SK-N-MC (cell line): ENCODE measurements around the gene JKAMP.
"Not testable (repeated sequence)": the region's sequence is repeated elsewhere in the genome, so short reads cannot be mapped to it uniquely, and the experiment has no call there.

Source experiments
- DNase-seq: peaks from one replicate; pipeline ENCODE4 v3.0.0-alpha.2; 2011; ENCODE audit warnings: low read depth, low spot score
- H3K27ac ChIP-seq: fragments of 200-600 bp; sonication (generic); 2 replicates; pipeline ENCODE4 v1.5.1; 2016; ENCODE audit warnings: mixed run types
- H3K36me3 ChIP-seq: fragments of 200-600 bp; sonication (generic); 2 replicates; pipeline ENCODE4 v1.6.1; 2017; ENCODE audit warnings: antibody characterized with exemption, low read length, mixed read lengths; ENCODE audit not compliant: insufficient read depth
- H3K4me3 ChIP-seq: fragments of 200-600 bp; sonication (generic); 2 replicates; pipeline ENCODE4 v1.5.1; 2016
- H3K9ac ChIP-seq: fragments of 200-600 bp; sonication (generic); 2 replicates; pipeline ENCODE4 v1.8.0; 2017; ENCODE audit warnings: mixed run types, mixed read lengths; ENCODE audit not compliant: insufficient read length
- H3K9me3 ChIP-seq: fragments of 200-600 bp; sonication (generic); 2 replicates; pipeline ENCODE4 v1.6.1; 2017; ENCODE audit warnings: low read depth, mild to moderate bottlenecking, antibody characterized with exemption, low read length, moderate library complexity, mixed read lengths
- EZH2 ChIP-seq: fragments of 200-600 bp; sonication (generic); IDR thresholded peaks from one replicate; pipeline ENCODE4 v1.6.1; 2017; ENCODE audit warnings: antibody characterized with exemption
- FOXP2 ChIP-seq: optimal IDR thresholded peaks from 2 replicates; pipeline ENCODE3; 2011; ENCODE audit warnings: mild to moderate bottlenecking, moderate library complexity; ENCODE audit not compliant: insufficient read depth; ENCODE audit errors: extremely low read length, control extremely low read depth
- POLR2AphosphoS5 ChIP-seq: IDR thresholded peaks from 2 replicates; pipeline ENCODE4 v1.6.1; 2012; ENCODE audit warnings: mild to moderate bottlenecking, low read depth, low read length, borderline replicate concordance

JKAMP gene

GRCh38 chr14:59483819-59484638 is at the start of gene JKAMP, which contains the start of gene L3HYPDH:
Gene JKAMP (plus strand): TSS chr14:59484517. CDS start chr14:59484590, 73 bp downstream.
Gene L3HYPDH (minus strand): TSS chr14:59484408. CDS start chr14:59484316, 92 bp downstream.
- TF ChIP-seq EZH2 (no peak), POLR2AphosphoS5 (peak; percentile 93), FOXP2 (peak; percentile 56)
- Histone ChIP-seq H3K36me3 (peaks cover 26% of the 10 kb centered on the region), H3K9ac (peak within 1 kb of the TSS; percentile 97), H3K27ac (peak within 1 kb of the TSS; percentile 75), H3K4me3 (peak within 1 kb of the TSS; percentile 97), H3K9me3 (no peaks in the 10 kb centered on the region)
- DNase-seq: peak; percentile 66

- TF ChIP-seq FOXP2 (no peak), POLR2AphosphoS5 (no peak), EZH2 (no peak)
- Histone ChIP-seq H3K27ac (no peak overlapping the region), H3K4me3 (no peak overlapping the region), H3K9ac (no peak overlapping the region), H3K36me3 (no peaks in the 10 kb centered on the region), H3K9me3 (no peaks in the 10 kb centered on the region)
- no peak for DNase-seq
Measured at GRCh38 chr14:59435101-59435500, 49.2 kb upstream of the JKAMP start.

- DNase-seq: no peak
- no peak overlapping the region for H3K9ac ChIP-seq
- H3K9me3 ChIP-seq: no peaks in the 10 kb centered on the region
- H3K27ac ChIP-seq: no peak overlapping the region
- TF ChIP-seq FOXP2 (no peak), POLR2AphosphoS5 (no peak), EZH2 (no peak)
- no peaks in the 10 kb centered on the region for H3K36me3 ChIP-seq
- no peak overlapping the region for H3K4me3 ChIP-seq
Measured at GRCh38 chr14:59435987-59436386, 48.3 kb upstream of the JKAMP start.

GRCh38 chr14:59438195-59438647 is 46.1 kb upstream of the JKAMP start:
- no peak overlapping the region for H3K9ac ChIP-seq
- no peaks in the 10 kb centered on the region for H3K9me3 ChIP-seq
- DNase-seq: no peak
- TF ChIP-seq FOXP2 (no peak), POLR2AphosphoS5 (no peak), EZH2 (no peak)
- H3K27ac ChIP-seq: no peak overlapping the region
- H3K4me3 ChIP-seq: no peak overlapping the region
- H3K36me3 ChIP-seq: no peaks in the 10 kb centered on the region

GRCh38 chr14:59439256-59439965 is 44.9 kb upstream of the JKAMP start:
- Histone ChIP-seq H3K4me3 (no peak overlapping the region), H3K36me3 (no peaks in the 10 kb centered on the region), H3K9me3 (no peaks in the 10 kb centered on the region), H3K27ac (no peak overlapping the region), H3K9ac (no peak overlapping the region)
- TF ChIP-seq EZH2 (no peak), FOXP2 (no peak), POLR2AphosphoS5 (no peak)
- no peak for DNase-seq

GRCh38 chr14:59448673-59449072 is 35.6 kb upstream of the JKAMP start:
- not testable (repeated sequence) for H3K4me3 ChIP-seq, H3K9me3 ChIP-seq, H3K36me3 ChIP-seq, DNase-seq, H3K27ac ChIP-seq, H3K9ac ChIP-seq

GRCh38 chr14:59450716-59451115 is 33.6 kb upstream of the JKAMP start:
- DNase-seq: no peak
- H3K9ac ChIP-seq: no peak overlapping the region
- H3K9me3 ChIP-seq: no peaks in the 10 kb centered on the region
- H3K4me3 ChIP-seq: no peak overlapping the region
- TF ChIP-seq FOXP2 (no peak), POLR2AphosphoS5 (no peak), EZH2 (no peak)
- no peak overlapping the region for H3K27ac ChIP-seq
- H3K36me3 ChIP-seq: peaks cover 1% of the 10 kb centered on the region; the same call in 1 of the 2 replicates

- Histone ChIP-seq H3K27ac (no peak overlapping the region), H3K9ac (no peak overlapping the region), H3K9me3 (no peaks in the 10 kb centered on the region), H3K36me3 (peaks cover 13% of the 10 kb centered on the region), H3K4me3 (no peak overlapping the region)
- DNase-seq: no peak
- TF ChIP-seq EZH2 (no peak), POLR2AphosphoS5 (no peak), FOXP2 (no peak)
Measured at GRCh38 chr14:59451849-59452248, 32.5 kb upstream of the JKAMP start.
